ENCODE results near the gene CLEC4F. TPM values are rescaled to one million over a fixed set of nuclear protein-coding genes. Genes with fewer than 3 reads are reported as not detected.

CLEC4F gene
- polyA plus RNA-seq, 1 donor (not counting 4 experiments of a cell fraction or from before 2014, with no cell fraction given): not detected

- Histone ChIP-seq H4K20me1 (ENCODE audit: control insufficient read depth, extremely low read depth, insufficient read depth, low read length) (no peaks in the 10 kb centered on the region), H3K9me1 (ENCODE audit: control insufficient read depth, extremely low read depth, insufficient read depth, low read length) (no peaks in the 10 kb centered on the region), H3K27me3 (ENCODE audit: control insufficient read depth, extremely low read depth, insufficient read depth, low read length) (peaks cover 23% of the 10 kb centered on the region), H3K36me3 (ENCODE audit: control insufficient read depth in 2 of 2, extremely low read depth in 1 of 2, insufficient read depth in 2 of 2, low read length in 2 of 2) (no peaks in the 10 kb centered on the region), H3K4me1 (ENCODE audit: control insufficient read depth, extremely low read depth, insufficient read depth, low read length) (no peaks in the 10 kb centered on the region), H2AFZ (ENCODE audit: control insufficient read depth, low read length) (no peak overlapping the region), H3K27ac (ENCODE audit: control insufficient read depth, insufficient read depth, low read length) (no peak overlapping the region), H3K4me2 (ENCODE audit: control insufficient read depth, extremely low read depth, insufficient read depth, low read depth, low read length) (no peak overlapping the region), H3K79me2 (ENCODE audit: control insufficient read depth, insufficient read depth, low read length) (no peaks in the 10 kb centered on the region), H3K4me3 (ENCODE audit: control insufficient read depth in 2 of 3, extremely low read depth in 1 of 3, insufficient read depth in 2 of 3, low read depth in 1 of 3, low read length in 3 of 3) (no peak overlapping the region), H3K9me3 (ENCODE audit: control insufficient read depth, low read depth, low read length) (no peaks in the 10 kb centered on the region), H3K9ac (ENCODE audit: control insufficient read depth, extremely low read depth, insufficient read depth, low read length) (no peak overlapping the region)
- FAIRE-seq: no peak
- DNase-seq (ENCODE audit: low read depth, low spot score): no peak
- no peak for TF ChIP-seq CTCF (optimal IDR thresholded peaks at IDR 0.05 in 1 of 3, IDR thresholded peaks at IDR 0.05 in 1 of 3, conservative IDR thresholded peaks at IDR 0.05 in 1 of 3; ENCODE audit: extremely low read depth in 1 of 3, insufficient read depth in 2 of 3, low read length in 3 of 3)
- no peak for TF ChIP-seq EZH2 (IDR thresholded peaks at IDR 0.05; ENCODE audit: low read length)
- dilution Hi-C loops (cut with MboI; ENCODE audit: extremely low pct_ligation_motif_present, low sequenced_read_pairs): loop anchor here (25.0 kb wide), 1 partner anchor 484 kb away; the partner anchor contains the start of gene FAM136A
Measured at GRCh38 chr2:70796262-70796661, 24.1 kb downstream of the CLEC4F start.

DNA sequence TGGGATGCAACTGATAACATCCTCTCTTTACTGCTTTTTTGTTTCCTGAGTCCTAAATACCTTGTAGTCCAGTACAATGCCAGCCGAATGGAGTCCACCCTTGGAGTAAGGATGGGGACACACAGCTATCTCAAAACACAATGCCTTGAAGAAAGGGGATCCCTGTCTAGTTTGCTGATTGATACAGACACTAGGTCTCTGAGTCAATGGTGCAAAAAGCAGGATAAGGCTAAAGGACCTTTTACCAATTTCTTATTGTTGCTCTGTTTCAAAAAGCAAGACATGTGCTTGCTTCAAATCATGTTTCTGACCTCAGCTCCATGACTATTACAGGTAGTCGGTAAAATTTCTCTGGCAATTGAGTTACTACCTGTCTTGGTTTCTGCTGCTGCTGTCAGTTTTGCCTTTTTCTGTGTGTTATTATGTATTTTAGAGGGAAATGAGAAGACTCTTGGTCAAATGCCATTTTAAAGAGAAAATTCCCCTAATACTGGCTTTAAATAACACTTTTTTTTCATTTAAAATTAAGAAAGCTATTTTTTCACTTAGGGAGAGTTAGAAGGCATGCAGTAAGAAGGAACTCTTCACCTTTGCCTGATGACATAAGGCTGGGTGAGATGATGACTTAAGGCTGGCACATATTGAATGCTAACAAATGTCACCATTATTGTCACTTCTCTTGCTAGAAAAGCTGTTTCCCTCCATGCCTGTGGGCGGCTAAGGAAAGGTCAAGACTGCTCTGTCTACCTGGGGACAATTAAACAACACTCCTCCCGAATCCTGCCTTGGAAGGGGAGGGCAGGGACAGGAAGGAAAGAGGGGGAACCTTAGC is 25.0 kb downstream of the CLEC4F start:
- no peak overlapping the region for H3K4me2 ChIP-seq (ENCODE audit: control insufficient read depth, extremely low read depth, insufficient read depth, low read depth, low read length)
- FAIRE-seq: no peak

More for the DNA sequence above, 25.0 kb downstream of the CLEC4F start:
- DNase-seq (ENCODE audit: low read depth, low spot score): no peak
- H3K9me3 ChIP-seq (ENCODE audit: control insufficient read depth, low read depth, low read length): no peaks in the 10 kb centered on the region
- H3K9me1 ChIP-seq (ENCODE audit: control insufficient read depth, extremely low read depth, insufficient read depth, low read length): no peaks in the 10 kb centered on the region
- H3K79me2 ChIP-seq (ENCODE audit: control insufficient read depth, insufficient read depth, low read length): no peaks in the 10 kb centered on the region
- H4K20me1 ChIP-seq (ENCODE audit: control insufficient read depth, extremely low read depth, insufficient read depth, low read length): no peaks in the 10 kb centered on the region
- H3K36me3 ChIP-seq (ENCODE audit: control insufficient read depth in 2 of 2, extremely low read depth in 1 of 2, insufficient read depth in 2 of 2, low read length in 2 of 2): no peaks in the 10 kb centered on the region
- TF ChIP-seq EZH2 (IDR thresholded peaks at IDR 0.05; ENCODE audit: low read length) (no peak), CTCF (optimal IDR thresholded peaks at IDR 0.05 in 1 of 3, IDR thresholded peaks at IDR 0.05 in 1 of 3, conservative IDR thresholded peaks at IDR 0.05 in 1 of 3; ENCODE audit: extremely low read depth in 1 of 3, insufficient read depth in 2 of 3, low read length in 3 of 3) (no peak)
- H3K27ac ChIP-seq (ENCODE audit: control insufficient read depth, insufficient read depth, low read length): no peak overlapping the region
- H2AFZ ChIP-seq (ENCODE audit: control insufficient read depth, low read length): no peak overlapping the region
- H3K4me1 ChIP-seq (ENCODE audit: control insufficient read depth, extremely low read depth, insufficient read depth, low read length): no peaks in the 10 kb centered on the region
- peaks cover 32% of the 10 kb centered on the region for H3K27me3 ChIP-seq (ENCODE audit: control insufficient read depth, extremely low read depth, insufficient read depth, low read length)
- no peak overlapping the region for H3K9ac ChIP-seq (ENCODE audit: control insufficient read depth, extremely low read depth, insufficient read depth, low read length)
- no peak overlapping the region for H3K4me3 ChIP-seq (ENCODE audit: control insufficient read depth in 2 of 3, extremely low read depth in 1 of 3, insufficient read depth in 2 of 3, low read depth in 1 of 3, low read length in 3 of 3)
- dilution Hi-C loops (cut with MboI; ENCODE audit: extremely low pct_ligation_motif_present, low sequenced_read_pairs): loop anchor here (25.0 kb wide), 1 partner anchor 483 kb away; the partner anchor contains the start of gene FAM136A
